ENCODE measurements around the gene APBB2. TPM values are rescaled to one million over a fixed set of nuclear protein-coding genes. Genes with fewer than 3 reads are reported as not detected.

Gene APBB2
- total RNA-seq, 2 experiments from 2014 or later, result 0.22 TPM; not detected in 1

DNA sequence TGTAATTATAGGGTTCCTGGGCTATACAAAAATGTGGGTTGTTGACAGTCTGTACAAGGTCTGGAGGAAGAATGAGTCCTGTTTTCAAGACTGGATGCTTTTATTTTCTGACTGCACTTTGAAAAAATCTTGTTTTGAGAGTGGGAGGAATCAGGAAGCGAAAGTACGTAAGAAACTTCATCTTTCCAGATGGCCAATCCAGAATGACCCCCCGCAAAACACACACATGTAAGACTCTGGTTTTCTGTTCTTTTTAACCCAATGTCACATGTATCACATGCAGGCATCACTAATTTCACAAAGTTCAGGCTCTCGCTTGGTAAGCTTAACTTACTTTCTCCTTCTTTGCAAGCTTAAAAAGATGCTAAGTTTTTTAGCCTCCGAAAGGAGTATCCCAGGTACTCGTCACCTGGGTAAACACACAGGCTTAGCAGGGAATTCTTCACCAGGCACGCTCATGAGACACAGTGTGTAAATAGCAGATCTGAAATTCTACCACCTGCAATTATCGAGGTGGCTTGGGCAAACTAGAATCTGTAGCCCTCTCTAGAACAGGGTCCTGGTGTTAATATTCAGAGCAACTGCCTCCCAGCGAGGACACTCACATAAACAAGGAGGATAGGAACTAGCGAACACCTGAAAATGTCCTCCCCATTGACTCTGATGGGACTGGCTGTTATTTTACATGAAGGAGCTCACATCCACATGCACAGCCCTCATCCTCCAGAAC is 373.9 kb downstream of the APBB2 start:
- intact Hi-C loops (cut with DNase I, micrococcal nuclease), result loop anchor here (5.0 to 10.0 kb wide), 2 partner anchors 103 to 1146 kb away; partner anchors contain the start of gene UBE2K (in 1 of the 2)
- H3K27ac ChIP-seq (ENCODE audit: low read depth in 1 of 2, low read length in 2 of 2), result no peak overlapping the region

DNA sequence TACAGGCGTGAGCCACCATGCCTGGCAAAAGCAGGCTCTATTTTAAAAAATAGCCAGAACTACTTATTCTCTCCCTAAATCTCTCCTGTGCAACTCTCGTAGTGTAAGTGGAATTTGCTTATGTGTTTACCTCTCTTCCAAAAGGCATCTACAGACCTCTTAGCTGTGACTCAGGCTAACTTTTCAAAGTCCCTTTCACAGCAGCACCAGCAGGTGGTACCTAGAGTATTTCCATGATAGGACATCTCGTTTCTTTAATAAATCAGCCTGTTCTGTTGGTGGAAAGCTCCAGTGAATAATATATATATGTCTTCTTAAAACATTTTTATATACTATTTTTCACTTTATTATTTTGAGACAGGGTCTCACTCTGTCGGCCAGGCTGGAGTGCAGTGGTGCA is 375.6 kb downstream of the APBB2 start:
- no peak overlapping the region for H3K4me3 Mint-ChIP-seq
- Histone ChIP-seq H3K27me3 (ENCODE audit: control insufficient read depth in 1 of 2, insufficient read depth in 2 of 2, low read length in 2 of 2) (no peaks in the 10 kb centered on the region), H3K36me3 (ENCODE audit: insufficient read depth, low read length) (no peaks in the 10 kb centered on the region), H3K4me3 (ENCODE audit: low read length) (no peak overlapping the region), H3K4me1 (ENCODE audit: insufficient read depth, low read length) (no peaks in the 10 kb centered on the region), H3K9me3 (ENCODE audit: control insufficient read depth in 1 of 2, insufficient read depth in 1 of 2, low read length in 2 of 2) (no peaks in the 10 kb centered on the region), H3K27ac (ENCODE audit: low read depth in 1 of 2, low read length in 2 of 2) (no peak overlapping the region)
- ChIA-PET CTCF (no interaction called here), POLR2A (no interaction called here)
- no peak overlapping the region for H3K27ac Mint-ChIP-seq
- intact Hi-C loops (cut with DNase I, micrococcal nuclease), result no loop called here
- ATAC-seq (ENCODE audit: poor library complexity) (no peak), DNase-seq (no peak)
- no peaks in the 10 kb centered on the region for H3K4me1 Mint-ChIP-seq (ENCODE audit: low read depth)
- TF ChIP-seq CTCF (IDR thresholded peaks at IDR 0.05), result no peak
- H3K36me3 Mint-ChIP-seq (ENCODE audit: low read depth), result no peaks in the 10 kb centered on the region
- no peaks in the 10 kb centered on the region for H3K9me3 Mint-ChIP-seq
- H3K27me3 Mint-ChIP-seq, result no peaks in the 10 kb centered on the region

More for the DNA sequence above, 373.9 kb downstream of the APBB2 start:
- Mint-ChIP-seq H3K9me3 (no peaks in the 10 kb centered on the region), H3K27ac (no peak overlapping the region), H3K36me3 (ENCODE audit: low read depth) (no peaks in the 10 kb centered on the region), H3K4me3 (no peak overlapping the region), H3K4me1 (ENCODE audit: low read depth) (no peaks in the 10 kb centered on the region), H3K27me3 (no peaks in the 10 kb centered on the region)
- ATAC-seq (ENCODE audit: poor library complexity) (no peak), DNase-seq (no peak)
- no peaks in the 10 kb centered on the region for H3K4me1 ChIP-seq (ENCODE audit: insufficient read depth, low read length)
- H3K36me3 ChIP-seq (ENCODE audit: insufficient read depth, low read length), result no peaks in the 10 kb centered on the region
- CTCF ChIA-PET, result interaction anchor here (0.5 to 1.4 kb wide), 4 partner anchors 11 to 251 kb away, joined by 3 to 7 read pairs (median 4); no protein-coding TSS in a partner anchor
- TF ChIP-seq CTCF (IDR thresholded peaks at IDR 0.05), result no peak
- H3K9me3 ChIP-seq (ENCODE audit: control insufficient read depth in 1 of 2, insufficient read depth in 1 of 2, low read length in 2 of 2), result no peaks in the 10 kb centered on the region
- no peaks in the 10 kb centered on the region for H3K27me3 ChIP-seq (ENCODE audit: control insufficient read depth in 1 of 2, insufficient read depth in 2 of 2, low read length in 2 of 2)
- H3K4me3 ChIP-seq (ENCODE audit: low read length), result no peak overlapping the region
- POLR2A ChIA-PET, result no interaction called here

DNA sequence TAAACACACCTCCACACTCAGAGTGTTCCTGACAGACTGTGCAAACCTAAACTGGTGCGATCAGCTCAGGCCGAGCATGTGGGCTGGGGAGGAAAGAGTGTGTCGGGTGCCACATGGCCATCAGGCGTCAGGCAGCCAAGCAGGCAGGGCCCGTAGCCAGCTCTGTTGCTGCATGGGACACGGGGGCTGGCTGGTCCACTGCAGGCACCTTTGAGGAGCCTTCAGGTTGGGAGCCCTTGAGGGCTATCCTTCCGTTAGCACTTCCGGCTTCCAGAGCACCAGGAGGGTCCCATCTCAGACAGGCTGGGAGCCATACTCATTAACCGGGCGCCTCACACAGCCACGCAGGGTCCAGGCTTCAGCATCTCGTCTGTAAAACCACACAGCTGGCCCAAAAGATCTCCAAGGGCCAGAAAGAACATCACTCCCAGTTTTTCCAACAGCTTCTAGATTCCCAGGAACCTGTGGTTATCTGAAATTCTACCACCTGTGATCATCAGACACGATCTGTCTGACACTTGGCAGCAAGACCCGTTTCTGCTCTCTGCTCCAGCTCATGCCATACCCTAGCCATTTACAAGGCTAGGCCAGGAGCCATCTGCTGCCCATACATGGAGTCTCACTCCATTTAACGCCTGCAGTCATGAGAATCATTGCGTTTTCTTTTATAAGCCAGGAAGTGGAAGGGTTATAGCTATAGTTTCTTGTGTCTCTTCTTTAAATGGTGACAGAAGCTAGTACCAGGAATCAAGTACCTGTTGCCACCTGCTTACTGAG is 377.1 kb downstream of the APBB2 start:
- H3K27ac Mint-ChIP-seq, result no peak overlapping the region
- no peak for ATAC-seq (ENCODE audit: poor library complexity)

More for the DNA sequence above, 377.1 kb downstream of the APBB2 start:
- DNase-seq, result no peak
- Mint-ChIP-seq H3K4me3 (no peak overlapping the region), H3K36me3 (ENCODE audit: low read depth) (no peaks in the 10 kb centered on the region), H3K27me3 (no peaks in the 10 kb centered on the region), H3K4me1 (ENCODE audit: low read depth) (no peaks in the 10 kb centered on the region), H3K9me3 (no peaks in the 10 kb centered on the region)
- no peaks in the 10 kb centered on the region for H3K4me1 ChIP-seq (ENCODE audit: insufficient read depth, low read length)
- POLR2A ChIA-PET, result no interaction called here
- H3K27ac ChIP-seq (ENCODE audit: low read depth in 1 of 2, low read length in 2 of 2), result no peak overlapping the region
- no peak for TF ChIP-seq CTCF (IDR thresholded peaks at IDR 0.05)
- H3K4me3 ChIP-seq (ENCODE audit: low read length), result no peak overlapping the region
- H3K9me3 ChIP-seq (ENCODE audit: control insufficient read depth in 1 of 2, insufficient read depth in 1 of 2, low read length in 2 of 2), result no peaks in the 10 kb centered on the region
- no peaks in the 10 kb centered on the region for H3K27me3 ChIP-seq (ENCODE audit: control insufficient read depth in 1 of 2, insufficient read depth in 2 of 2, low read length in 2 of 2)
- CTCF ChIA-PET, result no interaction called here
- intact Hi-C loops (cut with DNase I, micrococcal nuclease), result no loop called here
- no peaks in the 10 kb centered on the region for H3K36me3 ChIP-seq (ENCODE audit: insufficient read depth, low read length)
